ENCODE data around the gene FCRL6.

FCRL6 gene

GRCh38 chr1:159859767-159860322 is 57.7 kb downstream of the FCRL6 start:
- in situ Hi-C loops (cut with MboI; ENCODE audit: low sequenced_read_pairs), result no loop called here

GRCh38 chr1:159860456-159860855 is 58.3 kb downstream of the FCRL6 start:
- in situ Hi-C loops (cut with MboI; ENCODE audit: low sequenced_read_pairs), result no loop called here

GRCh38 chr1:159861218-159861617 is 59.1 kb downstream of the FCRL6 start:
- in situ Hi-C loops (cut with MboI; ENCODE audit: low sequenced_read_pairs), result no loop called here

GRCh38 chr1:159862031-159862430 is 59.9 kb downstream of the FCRL6 start:
- in situ Hi-C loops (cut with MboI; ENCODE audit: low sequenced_read_pairs), result no loop called here

- in situ Hi-C loops (cut with MboI; ENCODE audit: low sequenced_read_pairs), result no loop called here
These were observed 60.4 kb downstream of the FCRL6 start, which contains the start of gene VSIG8 for GRCh38 chr1:159862557-159862956. TSS of gene VSIG8 (minus strand) at chr1:159862657. CDS start at chr1:159862521, 136 bp downstream.

GRCh38 chr1:159864262-159864661 is 62.1 kb downstream of the FCRL6 start:
- in situ Hi-C loops (cut with MboI; ENCODE audit: low sequenced_read_pairs), result no loop called here

All from HL-60/S4 (cell line).